ENCODE results near the gene TMBIM6. TPM values are rescaled to one million over a fixed set of nuclear protein-coding genes. Genes with fewer than 3 reads are reported as not detected.

TMBIM6 gene
- polyA plus RNA-seq, 2 of the 4 experiments (the other 2 are of a cell fraction), result 331 to 1,255 TPM

Small RNA genes within 50 kb of the gene (small RNA-seq; reads per million reads assigned to genes)
- 0 reads per million in 6 experiments for gene AC020612.2
- 0 reads per million in 6 experiments for gene LSM6P2

Other genes with a start within 250 kb of the TMBIM6 start
- 1.0 and 1.2 TPM in 2 replicates for gene KCNH3, start 202.5 kb upstream of the TMBIM6 start, polyA plus RNA-seq (2011; rRNA removed)
- gene KCNH3, start 202.5 kb upstream of the TMBIM6 start, polyA plus RNA-seq (2017; fragmentation: RNase III; extraction: RNeasy Plus Mini Kit Qiagen cat#74134 plus additional on column Dnase treatment), result 1.7 to 2.2 TPM (median 1.8 TPM) in 3 replicates
- gene MCRS1, start 173.4 kb upstream of the TMBIM6 start, polyA plus RNA-seq (2011; rRNA removed), result 68.5 and 69.4 TPM in 2 replicates
- gene MCRS1, start 173.4 kb upstream of the TMBIM6 start, polyA plus RNA-seq (2017; fragmentation: RNase III; extraction: RNeasy Plus Mini Kit Qiagen cat#74134 plus additional on column Dnase treatment), result 61.5 to 64.1 TPM (median 62.4 TPM) in 3 replicates
- 0.04 and 0.13 TPM in 2 replicates for gene FAM186B, start 135.9 kb upstream of the TMBIM6 start, polyA plus RNA-seq (2011; rRNA removed)
- 0.05 to 0.11 TPM (median 0.08 TPM) in 3 replicates for gene FAM186B, start 135.9 kb upstream of the TMBIM6 start, polyA plus RNA-seq (2017; fragmentation: RNase III; extraction: RNeasy Plus Mini Kit Qiagen cat#74134 plus additional on column Dnase treatment)
- 17.0 TPM in 2 replicates for gene PRPF40B, start 118.0 kb upstream of the TMBIM6 start, polyA plus RNA-seq (2011; rRNA removed)
- 12.2 to 15.8 TPM (median 15.0 TPM) in 3 replicates for gene PRPF40B, start 118.0 kb upstream of the TMBIM6 start, polyA plus RNA-seq (2017; fragmentation: RNase III; extraction: RNeasy Plus Mini Kit Qiagen cat#74134 plus additional on column Dnase treatment)
- 1.7 TPM in 2 replicates for gene FMNL3, start 34.2 kb upstream of the TMBIM6 start, polyA plus RNA-seq (2011; rRNA removed)
- 1.5 to 1.7 TPM (median 1.7 TPM) in 3 replicates for gene FMNL3, start 34.2 kb upstream of the TMBIM6 start, polyA plus RNA-seq (2017; fragmentation: RNase III; extraction: RNeasy Plus Mini Kit Qiagen cat#74134 plus additional on column Dnase treatment)
- gene NCKAP5L, start 86.9 kb downstream of the TMBIM6 start, polyA plus RNA-seq (2011; rRNA removed), result 3.0 and 3.5 TPM in 2 replicates
- gene NCKAP5L, start 86.9 kb downstream of the TMBIM6 start, polyA plus RNA-seq (2017; fragmentation: RNase III; extraction: RNeasy Plus Mini Kit Qiagen cat#74134 plus additional on column Dnase treatment), result 6.9 to 9.3 TPM (median 8.5 TPM) in 3 replicates
- gene BCDIN3D, start 101.5 kb downstream of the TMBIM6 start, polyA plus RNA-seq (2011; rRNA removed), result 5.8 and 6.9 TPM in 2 replicates
- 3.8 to 4.8 TPM (median 4.2 TPM) in 3 replicates for gene BCDIN3D, start 101.5 kb downstream of the TMBIM6 start, polyA plus RNA-seq (2017; fragmentation: RNase III; extraction: RNeasy Plus Mini Kit Qiagen cat#74134 plus additional on column Dnase treatment)
- gene FAIM2, start 162.3 kb downstream of the TMBIM6 start, polyA plus RNA-seq (2011; rRNA removed), result 0.11 and 0.23 TPM in 2 replicates
- gene FAIM2, start 162.3 kb downstream of the TMBIM6 start, polyA plus RNA-seq (2017; fragmentation: RNase III; extraction: RNeasy Plus Mini Kit Qiagen cat#74134 plus additional on column Dnase treatment), result not detected in 3 replicates
- not detected in 2 replicates for gene AQP2, start 209.2 kb downstream of the TMBIM6 start, polyA plus RNA-seq (2011; rRNA removed)
- gene AQP2, start 209.2 kb downstream of the TMBIM6 start, polyA plus RNA-seq (2017; fragmentation: RNase III; extraction: RNeasy Plus Mini Kit Qiagen cat#74134 plus additional on column Dnase treatment), result not detected in 3 replicates
- gene AQP5, start 220.3 kb downstream of the TMBIM6 start, polyA plus RNA-seq (2011; rRNA removed), result not detected in 2 replicates
- gene AQP5, start 220.3 kb downstream of the TMBIM6 start, polyA plus RNA-seq (2017; fragmentation: RNase III; extraction: RNeasy Plus Mini Kit Qiagen cat#74134 plus additional on column Dnase treatment), result not detected in 3 replicates
- 0.05 TPM in 1 of 2 replicates, not detected in the other for gene AQP6, start 231.4 kb downstream of the TMBIM6 start, polyA plus RNA-seq (2011; rRNA removed)
- gene AQP6, start 231.4 kb downstream of the TMBIM6 start, polyA plus RNA-seq (2017; fragmentation: RNase III; extraction: RNeasy Plus Mini Kit Qiagen cat#74134 plus additional on column Dnase treatment), result 0.04 to 0.21 TPM in 2 of 3 replicates, not detected in the other

Measured in A549 (cell line).